Stimulated activated CD4-positive, alpha-beta T cell treated with anti-CD3 and anti-CD28 coated beads, Interleukin-4, amount 100 ng/mL, for 48 hours (primary cell): ENCODE measurements around the gene PRTN3.
"Not testable (repeated sequence)": the region's sequence is repeated elsewhere in the genome, so short reads cannot be mapped to it uniquely, and the experiment has no call there.

Experiments
- DNase-seq, 2 donors: peaks; one replicate each; pipeline ENCODE4 v3.0.0-alpha.2; 2020; ENCODE audit warnings: low read depth in 2 of 2

PRTN3 gene

DNA sequence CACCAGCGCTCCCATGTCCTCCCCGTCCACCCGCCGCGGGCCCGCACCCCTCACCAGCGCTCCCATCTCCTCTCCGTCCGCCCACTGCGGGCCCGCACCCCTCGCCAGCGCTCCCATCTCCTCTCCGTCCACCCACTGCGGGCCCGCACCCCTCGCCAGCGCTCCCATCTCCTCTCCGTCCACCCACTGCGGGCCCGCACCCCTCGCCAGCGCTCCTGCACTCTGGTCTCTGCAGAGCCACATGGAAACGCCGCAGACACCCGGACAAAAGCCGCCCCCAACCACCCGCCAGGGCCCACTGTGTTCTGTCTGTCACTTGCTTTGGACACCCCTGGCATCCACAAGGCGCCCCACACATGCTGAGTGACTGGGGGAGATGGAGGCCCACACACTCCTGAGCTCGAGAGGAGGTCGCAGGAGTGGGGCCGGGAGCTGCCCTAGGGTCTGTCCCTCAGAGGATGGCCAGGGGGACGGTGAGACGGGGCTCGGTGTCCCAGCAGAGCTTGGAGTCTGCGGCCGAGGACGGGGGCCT, 26.0 kb downstream of the PRTN3 start:
- DNase-seq = no peak

DNA sequence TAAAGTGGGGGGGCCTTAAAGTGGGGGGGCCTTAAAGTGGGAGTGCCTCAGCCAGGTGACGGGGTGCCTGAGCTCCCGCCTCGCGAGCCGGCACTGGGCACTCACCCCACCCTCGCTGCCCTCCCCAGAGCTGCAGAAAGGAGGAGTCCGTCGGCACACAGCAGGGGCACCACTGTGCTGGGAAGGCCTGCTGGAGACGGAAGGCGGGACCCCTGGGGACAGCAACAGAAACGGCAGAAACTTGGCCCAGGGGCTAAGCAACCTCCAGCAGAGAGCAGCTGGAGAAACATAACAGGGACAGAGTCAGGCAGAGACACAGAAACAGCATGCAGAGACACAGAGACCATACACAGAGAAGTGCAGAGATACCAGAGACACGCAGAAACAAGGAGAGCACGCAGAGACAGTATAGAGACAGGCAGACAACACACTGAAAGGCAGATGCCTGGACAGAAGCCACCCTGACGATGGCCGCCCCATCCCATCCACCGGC, 26.5 kb downstream of the PRTN3 start:
- DNase-seq = no peak

DNA sequence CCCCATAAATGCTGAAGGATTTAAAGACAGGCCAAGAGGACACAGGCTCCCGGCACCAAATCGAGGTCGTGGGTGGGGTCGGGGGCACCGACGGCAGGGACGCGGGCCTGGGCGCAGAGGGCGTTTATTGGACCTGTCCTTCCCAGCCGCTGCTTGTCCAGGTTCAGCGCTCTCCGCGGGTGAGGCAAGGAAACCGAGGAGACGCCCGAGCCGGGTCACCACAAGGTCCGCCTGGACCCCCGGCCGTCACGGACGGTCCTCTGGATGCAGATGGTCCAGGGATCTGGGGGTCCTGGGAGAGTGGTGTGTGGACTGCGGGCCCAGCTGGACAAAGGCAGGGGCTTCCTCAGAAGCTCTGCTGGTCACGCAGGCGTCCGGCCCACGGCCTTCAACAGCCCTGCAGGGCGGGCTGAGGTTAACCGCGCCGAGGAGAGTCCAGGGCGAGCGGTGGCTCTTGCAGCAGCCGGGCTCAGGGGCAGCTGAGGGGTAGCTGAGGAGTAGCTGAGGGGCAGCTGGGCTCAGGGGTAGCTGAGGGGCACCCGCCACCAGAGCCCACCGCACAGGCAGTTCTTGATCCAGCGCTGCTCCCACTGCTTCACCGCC, 27.2 kb downstream of the PRTN3 start:
- no peak for DNase-seq

- DNase-seq = no peak
Observed at GRCh38 chr19:868458-869244, 27.9 kb downstream of the PRTN3 start.

DNA sequence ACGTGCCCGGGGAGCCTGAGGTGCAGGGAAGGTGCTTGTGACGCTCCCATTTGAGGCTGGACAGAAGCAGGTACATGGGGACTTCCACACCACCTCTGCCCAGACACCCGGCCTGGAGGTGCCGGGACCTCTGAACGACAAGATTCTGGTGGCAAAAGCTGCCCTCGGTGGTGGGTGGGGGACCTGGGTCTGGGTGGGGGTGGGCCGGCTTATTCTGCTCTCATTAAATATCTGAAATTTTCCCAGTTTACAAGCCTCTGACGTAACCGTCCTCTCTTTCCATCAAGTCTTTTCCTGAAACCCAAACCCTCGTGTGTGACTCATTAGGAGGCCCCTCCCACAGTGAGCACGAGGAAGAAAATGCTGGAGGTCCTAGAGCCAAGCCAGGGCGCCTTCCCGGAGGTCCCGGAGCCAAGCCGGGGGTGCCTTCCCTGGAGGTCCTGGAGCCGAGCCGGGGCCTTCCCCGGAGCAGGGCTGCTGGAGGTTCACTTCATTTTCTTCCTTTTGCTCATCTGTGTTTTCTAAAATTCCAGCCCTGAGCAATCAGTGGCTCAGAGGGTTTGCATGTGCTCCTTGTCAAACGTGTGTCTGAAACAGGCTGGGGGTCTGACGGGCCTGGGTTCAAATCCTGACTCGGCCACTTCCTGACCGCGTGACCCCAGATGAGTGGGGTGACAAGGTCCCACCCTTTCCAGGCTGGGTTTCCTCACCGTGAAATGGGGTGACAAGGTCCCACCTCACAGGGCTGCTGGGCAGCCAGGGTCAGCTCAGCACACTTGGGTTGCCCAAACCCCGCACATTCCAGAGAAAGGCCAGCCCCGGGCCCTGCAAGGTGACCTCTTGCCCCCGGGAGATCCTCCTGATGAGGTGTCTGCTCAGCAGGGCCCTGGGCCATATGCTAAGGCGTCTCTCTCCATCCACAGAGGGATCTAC, 28.7 kb downstream of the PRTN3 start:
- DNase-seq = no peak

GRCh38 chr19:870314-870713, 29.5 kb downstream of the PRTN3 start:
- no peak for DNase-seq

DNA sequence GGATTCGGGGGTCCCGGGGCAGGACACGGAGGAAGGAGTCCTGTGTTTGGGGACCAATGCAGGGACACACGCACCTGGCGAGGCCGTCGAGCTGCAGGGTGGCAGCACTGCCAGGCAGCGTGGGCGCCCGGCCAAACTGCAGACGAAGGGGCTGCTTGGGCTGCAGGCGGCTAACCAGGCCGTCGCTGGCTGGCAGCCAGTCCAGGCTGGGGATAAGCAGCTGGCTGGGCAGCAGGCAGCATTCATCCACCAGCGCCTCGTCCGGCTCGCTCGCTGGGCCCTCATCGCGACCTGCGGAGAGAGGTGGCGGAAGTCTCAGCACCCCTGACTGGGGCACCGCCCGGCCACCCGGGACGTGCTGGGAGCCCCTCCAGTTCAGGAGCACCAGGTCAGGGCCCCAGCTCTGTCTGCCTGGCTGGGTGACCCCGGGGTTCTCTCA, 30.2 kb downstream of the PRTN3 start:
- no peak for DNase-seq

DNA sequence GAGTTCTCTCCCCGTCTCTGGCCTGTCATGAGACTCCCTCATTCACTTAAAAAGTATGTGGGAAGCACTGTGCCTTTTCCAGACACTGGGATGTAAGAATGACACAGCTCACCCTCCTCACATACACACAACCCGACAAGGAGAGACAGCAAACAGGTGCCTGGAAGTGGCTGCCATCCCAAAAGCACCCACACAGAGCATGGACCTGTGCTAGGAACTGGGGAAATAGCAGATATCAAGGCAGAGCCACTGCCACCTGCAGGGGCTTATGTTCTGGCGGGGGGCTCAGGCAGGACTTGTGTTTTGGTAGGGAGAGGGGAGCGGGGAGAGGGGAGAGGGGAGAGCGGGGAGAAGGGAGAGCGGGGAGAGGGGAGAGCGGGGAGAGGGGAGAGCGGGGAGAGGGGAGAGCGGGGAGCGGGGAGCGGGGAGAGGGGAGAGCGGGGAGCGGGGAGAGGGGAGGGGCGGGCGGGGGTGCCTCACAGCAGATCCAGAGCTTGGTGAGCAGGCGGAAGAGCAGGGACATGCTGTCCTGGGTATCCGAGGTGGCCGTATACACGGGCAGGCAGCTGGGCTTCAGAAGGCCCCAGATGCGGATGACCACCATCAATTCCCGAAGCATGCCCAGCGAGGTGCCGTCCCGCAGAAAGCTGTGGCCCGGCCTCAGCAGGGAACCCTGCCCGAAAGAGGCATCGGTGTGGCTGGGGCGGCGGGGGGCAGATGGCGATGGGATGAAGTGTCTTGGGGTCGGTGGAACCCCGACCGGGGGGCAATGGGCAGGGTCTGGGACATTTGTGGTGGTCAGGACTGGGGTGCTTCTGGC, 30.9 kb downstream of the PRTN3 start:
- no peak for DNase-seq

DNA sequence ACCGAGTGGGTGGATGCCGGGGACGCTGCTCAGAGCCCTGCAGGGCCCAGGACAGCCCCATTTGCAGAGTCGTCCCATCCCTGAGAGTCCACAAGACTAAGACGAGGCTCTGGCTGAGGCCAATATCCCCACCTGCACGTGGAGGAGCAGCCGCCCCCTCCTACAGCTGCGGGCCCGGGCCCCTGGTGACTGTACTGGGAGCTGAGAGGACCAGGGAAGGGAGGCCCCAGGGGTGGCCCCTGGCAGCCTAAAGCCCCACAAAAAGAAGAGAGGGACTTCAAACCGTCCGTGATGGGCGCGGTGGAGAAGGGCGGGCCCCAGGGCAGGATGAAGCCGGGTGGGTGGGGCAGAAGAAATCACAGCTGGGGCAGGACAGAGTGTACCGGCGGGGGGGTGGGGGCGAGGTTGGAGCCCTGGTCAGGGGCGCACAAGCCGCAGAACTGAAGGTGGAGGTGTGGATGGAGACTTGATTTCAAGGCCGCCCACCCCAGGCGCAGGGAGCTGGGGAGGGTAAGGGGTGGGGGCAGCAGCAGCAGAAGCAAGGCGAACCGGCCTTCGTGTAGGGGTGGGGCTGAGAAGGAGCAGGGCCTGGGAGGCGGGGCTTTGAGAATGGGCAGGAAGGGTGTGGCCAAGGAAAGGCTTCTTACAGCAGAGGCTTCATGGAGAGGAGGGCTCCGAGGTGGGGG, 31.6 kb downstream of the PRTN3 start:
- peak; percentile 77 to 81 for DNase-seq

- DNase-seq = peak; percentile 58
Observed at GRCh38 chr19:873084-873483, 32.3 kb downstream of the PRTN3 start.

- DNase-seq = no peak
Observed at GRCh38 chr19:873561-874041, 32.8 kb downstream of the PRTN3 start.

DNA sequence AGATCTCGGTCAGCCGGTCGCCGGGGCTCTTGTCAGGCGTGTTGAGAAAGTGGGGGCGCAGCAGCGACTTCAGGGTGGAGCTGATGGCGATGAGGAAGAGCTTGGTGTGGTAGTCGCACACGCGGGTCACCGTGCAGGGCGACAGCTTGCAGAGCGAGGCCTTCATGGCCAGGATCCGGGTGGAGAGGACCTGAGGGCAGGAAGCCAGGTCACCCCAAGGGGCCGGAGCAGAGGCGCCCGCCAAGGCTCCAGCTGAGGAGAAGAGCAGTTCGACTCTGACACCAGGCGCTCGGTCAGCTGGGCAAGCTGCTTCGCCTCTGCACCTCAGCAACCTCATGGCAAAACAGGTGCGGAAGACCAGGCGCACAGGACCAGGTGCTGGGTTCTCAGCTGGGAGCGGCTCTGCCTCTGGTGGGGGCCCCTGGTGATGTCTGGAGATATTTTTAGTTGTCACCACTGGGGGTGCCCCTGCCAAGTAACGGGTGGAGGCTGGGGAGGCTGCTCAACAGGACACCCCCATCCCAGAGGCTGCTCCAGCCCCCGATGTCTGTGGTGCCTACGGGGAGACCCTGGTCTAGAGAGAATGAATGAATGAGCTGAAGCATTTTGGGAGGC, 34.6 kb downstream of the PRTN3 start:
- DNase-seq = no peak

GRCh38 chr19:876089-876488, 35.3 kb downstream of the PRTN3 start:
- DNase-seq = no peak

GRCh38 chr19:876780-877314, 36.0 kb downstream of the PRTN3 start:
- DNase-seq = no peak

DNA sequence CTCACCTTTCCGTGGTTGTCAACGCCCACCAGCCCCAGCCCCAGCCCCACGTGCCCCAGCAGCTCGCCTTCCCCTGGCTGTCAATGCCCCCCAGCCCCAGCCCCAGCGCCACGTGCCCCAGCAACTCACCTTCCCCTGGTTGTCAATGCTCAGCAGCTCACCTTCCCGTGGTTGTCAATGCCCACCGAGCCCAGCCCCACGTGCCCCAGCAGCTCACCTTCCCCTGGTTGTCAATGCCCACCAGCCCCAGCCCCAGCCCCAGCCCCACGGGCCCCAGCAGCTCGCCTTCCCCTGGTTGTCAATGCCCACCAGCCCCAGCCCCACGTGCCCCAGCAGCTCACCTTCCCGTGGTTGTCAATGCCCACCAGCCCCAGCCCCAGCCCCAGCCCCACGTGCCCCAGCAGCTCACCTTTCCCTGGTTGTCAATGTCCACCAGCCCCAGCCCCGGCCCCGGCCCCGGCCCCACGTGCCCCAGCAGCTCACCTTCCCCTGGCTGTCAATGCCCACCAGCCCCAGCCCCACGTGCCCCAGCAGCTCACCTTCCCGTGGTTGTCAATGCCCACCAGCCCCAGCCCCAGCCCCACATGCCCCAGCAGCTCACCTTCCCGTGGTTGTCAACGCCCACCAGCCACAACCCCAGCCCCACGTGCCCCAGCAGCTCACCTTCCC, 37.3 kb downstream of the PRTN3 start:
- DNase-seq = not testable (repeated sequence)

DNA sequence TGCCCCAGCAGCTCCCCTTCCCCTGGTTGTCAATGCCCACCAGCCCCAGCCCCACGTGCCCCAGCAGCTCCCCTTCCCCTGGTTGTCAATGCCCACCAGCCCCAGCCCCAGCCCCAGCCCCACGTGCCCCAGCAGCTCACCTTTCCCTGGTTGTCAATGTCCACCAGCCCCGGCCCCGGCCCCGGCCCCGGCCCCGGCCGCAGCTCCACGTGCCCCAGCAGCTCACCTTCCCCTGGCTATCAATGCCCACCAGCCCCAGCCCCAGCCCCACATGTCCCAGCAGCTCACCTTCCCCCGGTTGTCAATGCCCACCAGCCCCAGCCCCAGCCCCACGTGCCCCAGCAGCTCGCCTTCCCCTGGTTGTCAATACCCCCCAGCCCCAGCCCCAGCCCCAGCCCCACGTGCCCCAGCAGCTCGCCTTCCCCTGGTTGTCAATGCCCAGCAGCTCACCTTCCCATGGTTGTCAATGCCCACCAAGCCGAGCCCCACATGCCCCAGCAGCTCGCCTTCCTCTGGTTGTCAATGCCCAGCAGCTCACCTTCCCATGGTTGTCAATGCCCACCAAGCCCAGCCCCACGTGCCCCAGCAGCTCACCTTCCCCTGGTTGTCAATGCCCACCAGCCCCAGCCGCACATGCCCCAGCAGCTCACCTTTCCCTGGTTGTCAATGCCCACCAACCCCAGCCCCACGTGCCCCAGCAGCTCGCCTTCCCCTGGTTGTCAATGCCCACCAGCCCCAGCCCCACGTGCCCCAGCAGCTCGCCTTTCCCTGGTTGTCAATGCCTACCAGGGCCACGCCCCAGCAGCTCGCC, 38.2 kb downstream of the PRTN3 start:
- DNase-seq = not testable (repeated sequence)

GRCh38 chr19:879711-880438, 39.1 kb downstream of the PRTN3 start:
- DNase-seq = no peak
